ENCODE results near the gene ADAMTS18. TPM values are rescaled to one million over a fixed set of nuclear protein-coding genes. Genes with fewer than 3 reads are reported as not detected.

Gene ADAMTS18
- total and polyA plus RNA-seq, 2 of the 8 experiments (the other 6 are each of a cell fraction or from before 2014, with no cell fraction given), result 0.05 to 0.19 TPM

DNA sequence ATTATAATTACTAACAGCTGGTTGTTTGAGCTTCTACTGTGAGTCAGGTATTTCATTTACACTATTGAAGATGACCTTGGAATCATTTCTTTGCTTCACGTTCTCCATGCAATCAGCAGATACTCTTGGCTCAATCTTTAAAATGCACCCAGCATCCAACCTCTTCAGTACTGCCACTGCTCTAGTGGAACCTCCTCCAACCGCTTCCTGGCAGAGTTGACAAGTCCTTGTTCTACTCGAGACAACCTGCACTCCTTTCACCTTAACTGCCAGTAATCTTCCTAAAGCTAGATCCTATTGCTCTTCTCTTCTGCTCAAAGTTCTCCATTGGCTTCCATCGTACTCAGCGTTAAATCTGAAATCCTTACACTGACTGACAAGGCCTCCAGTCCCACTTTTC lies 149.2 kb downstream of the ADAMTS18 start:
- H3K14ac ChIP-seq (ENCODE audit: insufficient read length), result no peak overlapping the region
- no peak overlapping the region for H3K27ac ChIP-seq (ENCODE audit: low read depth, low read length)
- H3K9me3 ChIP-seq (ENCODE audit: insufficient read depth in 2 of 2, low read depth in 1 of 2, low read length in 1 of 2), result no peaks in the 10 kb centered on the region
- no peak overlapping the region for H3K4me3 ChIP-seq (ENCODE audit: extremely low read depth in 1 of 4, insufficient read depth in 2 of 4, low read depth in 3 of 4, low read length in 4 of 4)
- H2BK120ac ChIP-seq (replicated peaks; ENCODE audit: low read depth, low read length), result no peak overlapping the region
- H4K91ac ChIP-seq (replicated peaks; ENCODE audit: insufficient read length, low read length), result no peak overlapping the region
- no peak for FAIRE-seq
- H2AK5ac ChIP-seq (ENCODE audit: low read depth, low read length), result no peak overlapping the region
- WGBS, 2 experiments (ENCODE audit: extremely low coverage in 1 of 2, insufficient coverage in 1 of 2, insufficient read length in 1 of 2, insufficient replicate concordance in 2 of 2, low coverage in 1 of 2, low lambda C conversion rate in 2 of 2, missing lambda C conversion rate in 1 of 2), result 94% methylated on average over 5 of the region's 5 CpGs; no CpG with 5 or more reads in 1 of the 2 experiments
- H4K5ac ChIP-seq (ENCODE audit: insufficient read length, low read depth, low read length), result no peak overlapping the region
- POLR2A ChIA-PET (ENCODE audit: partially characterized antibody), result no interaction called here
- H4K8ac ChIP-seq (ENCODE audit: extremely low read depth, insufficient read depth, low read length), result no peak overlapping the region
- no peak for TF ChIP-seq RBBP5 (IDR thresholded peaks at IDR 0.05; ENCODE audit: borderline replicate concordance, low read depth, low read length)
- no peak for TF ChIP-seq SP2 (IDR thresholded peaks at IDR 0.05; ENCODE audit: low read length)
- TF ChIP-seq BRCA1 (IDR thresholded peaks at IDR 0.05; ENCODE audit: low read depth, low read length), result no peak
- TF ChIP-seq TAF1 (IDR thresholded peaks at IDR 0.05; ENCODE audit: low read depth, low read length), result no peak
- TF ChIP-seq HDAC6 (IDR thresholded peaks at IDR 0.05; ENCODE audit: low read depth, low read length), result no peak
- TF ChIP-seq MAFK (IDR thresholded peaks at IDR 0.05; ENCODE audit: low read depth, low read length), result no peak
- no peak overlapping the region for H2BK15ac ChIP-seq (ENCODE audit: low read length)
- CTCF ChIA-PET (ENCODE audit: partially characterized antibody), result no interaction called here
- no peak overlapping the region for H3K4me2 ChIP-seq (ENCODE audit: insufficient read depth in 1 of 2, low read depth in 2 of 2, low read length in 2 of 2)
- no peaks in the 10 kb centered on the region for H3K79me2 ChIP-seq (ENCODE audit: control insufficient read depth in 1 of 2, insufficient read depth in 2 of 2, low read length in 2 of 2)
- no peaks in the 10 kb centered on the region for H3K23me2 ChIP-seq (ENCODE audit: low read depth, low read length)
- H3K79me1 ChIP-seq (ENCODE audit: low read depth, low read length), result no peaks in the 10 kb centered on the region
- no peaks in the 10 kb centered on the region for H3K27me3 ChIP-seq (replicated peaks in 1 of 4; ENCODE audit: control insufficient read depth in 3 of 4, extremely low read depth in 1 of 4, insufficient read depth in 3 of 4, low read length in 3 of 4)
- H3K56ac ChIP-seq (replicated peaks; ENCODE audit: insufficient read length, low read depth, low read length), result no peak overlapping the region
- H2BK5ac ChIP-seq (ENCODE audit: low read depth, low read length), result no peak overlapping the region
- H2BK20ac ChIP-seq (ENCODE audit: low read length), result no peak overlapping the region
- no peak overlapping the region for H3K18ac ChIP-seq (ENCODE audit: extremely low read depth, low read length)
- DNase-seq (ENCODE audit: low read depth in 1 of 2, low spot score in 2 of 2), result no peak
- H3K36me3 ChIP-seq (ENCODE audit: control insufficient read depth in 2 of 4, insufficient read depth in 4 of 4, low read length in 3 of 4), result no peaks in the 10 kb centered on the region
- H2AFZ ChIP-seq (ENCODE audit: low read length), result no peak overlapping the region
- no peak overlapping the region for H2BK12ac ChIP-seq (ENCODE audit: low read depth, low read length)
- H3K4me1 ChIP-seq (replicated peaks in 1 of 4; ENCODE audit: control insufficient read depth in 3 of 4, insufficient read depth in 4 of 4, low read length in 3 of 4), result no peaks in the 10 kb centered on the region
- H3K9ac ChIP-seq (replicated peaks in 1 of 4; ENCODE audit: extremely low read depth in 1 of 4, low read depth in 3 of 4, low read length in 3 of 4), result no peak overlapping the region
- no peaks in the 10 kb centered on the region for H4K20me1 ChIP-seq (replicated peaks in 1 of 2; ENCODE audit: control insufficient read depth in 1 of 2, insufficient read depth in 2 of 2, low read length in 2 of 2)
- no peak overlapping the region for H3K23ac ChIP-seq (ENCODE audit: insufficient read length)
- H3K4ac ChIP-seq (replicated peaks; ENCODE audit: insufficient read length, low read depth, low read length), result no peak overlapping the region

Data from H1 (cell line).